Measurements from ENCODE around the gene ATP5MK. TPM values are rescaled to one million over a fixed set of nuclear protein-coding genes. Genes with fewer than 3 reads are reported as not detected.
A peak's percentile ranks its signal among the peaks of the same experiment; 100 is the strongest.
"Not testable (repeated sequence)": the region's sequence is repeated elsewhere in the genome, so short reads cannot be mapped to it uniquely, and the experiment has no call there.

ATP5MK gene
- total RNA-seq, 1 experiment from 2014 or later = 694 TPM

DNA sequence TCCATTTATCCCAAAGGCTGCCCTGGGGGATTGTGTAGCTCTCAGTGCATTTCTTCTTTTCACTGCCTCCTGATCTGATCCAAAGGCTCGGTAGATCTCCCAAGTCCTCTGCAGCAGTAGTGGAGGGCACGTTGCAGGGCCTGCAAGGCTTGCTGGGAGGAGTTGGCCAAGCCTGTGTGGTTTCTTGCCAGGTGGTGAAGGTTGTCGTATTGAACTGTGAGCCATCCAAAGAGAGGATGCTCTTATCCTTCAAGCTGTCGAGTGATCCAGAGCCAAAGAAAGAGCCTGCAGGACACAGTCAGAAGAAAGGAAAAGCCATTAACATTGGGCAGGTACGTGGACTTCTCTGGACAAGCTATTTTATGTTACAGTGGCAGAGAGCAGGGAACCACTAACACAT, 21.3 kb upstream of the ATP5MK start:
- TF ChIP-seq, protein P1, sequence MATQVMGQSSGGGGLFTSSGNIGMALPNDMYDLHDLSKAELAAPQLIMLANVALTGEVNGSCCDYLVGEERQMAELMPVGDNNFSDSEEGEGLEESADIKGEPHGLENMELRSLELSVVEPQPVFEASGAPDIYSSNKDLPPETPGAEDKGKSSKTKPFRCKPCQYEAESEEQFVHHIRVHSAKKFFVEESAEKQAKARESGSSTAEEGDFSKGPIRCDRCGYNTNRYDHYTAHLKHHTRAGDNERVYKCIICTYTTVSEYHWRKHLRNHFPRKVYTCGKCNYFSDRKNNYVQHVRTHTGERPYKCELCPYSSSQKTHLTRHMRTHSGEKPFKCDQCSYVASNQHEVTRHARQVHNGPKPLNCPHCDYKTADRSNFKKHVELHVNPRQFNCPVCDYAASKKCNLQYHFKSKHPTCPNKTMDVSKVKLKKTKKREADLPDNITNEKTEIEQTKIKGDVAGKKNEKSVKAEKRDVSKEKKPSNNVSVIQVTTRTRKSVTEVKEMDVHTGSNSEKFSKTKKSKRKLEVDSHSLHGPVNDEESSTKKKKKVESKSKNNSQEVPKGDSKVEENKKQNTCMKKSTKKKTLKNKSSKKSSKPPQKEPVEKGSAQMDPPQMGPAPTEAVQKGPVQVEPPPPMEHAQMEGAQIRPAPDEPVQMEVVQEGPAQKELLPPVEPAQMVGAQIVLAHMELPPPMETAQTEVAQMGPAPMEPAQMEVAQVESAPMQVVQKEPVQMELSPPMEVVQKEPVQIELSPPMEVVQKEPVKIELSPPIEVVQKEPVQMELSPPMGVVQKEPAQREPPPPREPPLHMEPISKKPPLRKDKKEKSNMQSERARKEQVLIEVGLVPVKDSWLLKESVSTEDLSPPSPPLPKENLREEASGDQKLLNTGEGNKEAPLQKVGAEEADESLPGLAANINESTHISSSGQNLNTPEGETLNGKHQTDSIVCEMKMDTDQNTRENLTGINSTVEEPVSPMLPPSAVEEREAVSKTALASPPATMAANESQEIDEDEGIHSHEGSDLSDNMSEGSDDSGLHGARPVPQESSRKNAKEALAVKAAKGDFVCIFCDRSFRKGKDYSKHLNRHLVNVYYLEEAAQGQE (IDR thresholded peaks at IDR 0.05; ENCODE audit: insufficient read depth in 1 of 2, low read depth in 2 of 2, low read length in 1 of 2) = no peak
- TF ChIP-seq, protein P2, sequence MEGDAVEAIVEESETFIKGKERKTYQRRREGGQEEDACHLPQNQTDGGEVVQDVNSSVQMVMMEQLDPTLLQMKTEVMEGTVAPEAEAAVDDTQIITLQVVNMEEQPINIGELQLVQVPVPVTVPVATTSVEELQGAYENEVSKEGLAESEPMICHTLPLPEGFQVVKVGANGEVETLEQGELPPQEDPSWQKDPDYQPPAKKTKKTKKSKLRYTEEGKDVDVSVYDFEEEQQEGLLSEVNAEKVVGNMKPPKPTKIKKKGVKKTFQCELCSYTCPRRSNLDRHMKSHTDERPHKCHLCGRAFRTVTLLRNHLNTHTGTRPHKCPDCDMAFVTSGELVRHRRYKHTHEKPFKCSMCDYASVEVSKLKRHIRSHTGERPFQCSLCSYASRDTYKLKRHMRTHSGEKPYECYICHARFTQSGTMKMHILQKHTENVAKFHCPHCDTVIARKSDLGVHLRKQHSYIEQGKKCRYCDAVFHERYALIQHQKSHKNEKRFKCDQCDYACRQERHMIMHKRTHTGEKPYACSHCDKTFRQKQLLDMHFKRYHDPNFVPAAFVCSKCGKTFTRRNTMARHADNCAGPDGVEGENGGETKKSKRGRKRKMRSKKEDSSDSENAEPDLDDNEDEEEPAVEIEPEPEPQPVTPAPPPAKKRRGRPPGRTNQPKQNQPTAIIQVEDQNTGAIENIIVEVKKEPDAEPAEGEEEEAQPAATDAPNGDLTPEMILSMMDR (IDR thresholded peaks at IDR 0.05) = no peak
- TF ChIP-seq POLR2AphosphoS5 (IDR thresholded peaks at IDR 0.05; ENCODE audit: low read depth, low read length) = no peak
- no peak for TF ChIP-seq SIN3A (IDR thresholded peaks at IDR 0.05; ENCODE audit: borderline replicate concordance, insufficient read depth, low read depth, low read length)
- TF ChIP-seq TCF7L2 (IDR thresholded peaks at IDR 0.05; ENCODE audit: low read depth, low read length) = no peak
- peaks cover 70% of the 10 kb centered on the region for H3K36me3 ChIP-seq (ENCODE audit: control insufficient read depth, insufficient read depth, low read length)
- no peak overlapping the region for H3K27ac ChIP-seq (ENCODE audit: low read length)
- ATAC-seq = no peak
- POLR2A ChIA-PET = no interaction called here
- DNase-seq (ENCODE audit: low read depth, low spot score) = no peak
- H3K4me1 ChIP-seq (ENCODE audit: control insufficient read depth, insufficient read depth, low read length) = no peaks in the 10 kb centered on the region
- in situ Hi-C loops (cut with HindIII; ENCODE audit: low pct_unique_long_range_greater_than_20kb, low sequenced_read_pairs) = no loop called here
- intact Hi-C loops (cut with micrococcal nuclease; ENCODE audit: unreplicated experiment) = loop anchor here (2.0 kb wide), 1 partner anchor 67 kb away; no protein-coding TSS in a partner anchor
- CTCF ChIA-PET = interaction anchor here (0.7 kb wide), 1 partner anchor 14 kb away, joined by 3 read pairs; no protein-coding TSS in a partner anchor
- BruUV-seq (replicated peaks) = no TSS peak
- H3K27me3 ChIP-seq (ENCODE audit: control insufficient read depth, insufficient read depth, low read length) = no peaks in the 10 kb centered on the region
- H3K4me3 ChIP-seq (ENCODE audit: low read depth in 2 of 2, low read length in 2 of 2) = no peak overlapping the region
- H3K9me3 ChIP-seq (ENCODE audit: control insufficient read depth, insufficient read depth, low read depth, low read length) = no peaks in the 10 kb centered on the region

DNA sequence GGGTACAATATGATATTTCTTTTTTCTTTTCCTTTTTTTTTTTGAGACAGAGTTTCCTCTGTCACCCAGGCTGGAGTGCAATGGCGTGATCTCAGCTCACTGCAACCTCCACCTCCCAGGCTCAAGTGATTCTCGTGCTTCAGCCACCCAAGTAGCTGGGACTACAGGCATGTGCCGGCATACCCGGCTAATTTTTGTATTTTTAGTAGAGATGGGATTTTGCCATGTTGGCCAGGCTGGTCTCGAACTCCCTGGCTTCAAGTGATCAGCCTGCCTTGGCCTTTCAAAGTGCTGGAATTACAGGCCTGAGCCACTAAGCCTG, 20.8 kb upstream of the ATP5MK start:
- H3K4me3 ChIP-seq (ENCODE audit: low read depth in 2 of 2, low read length in 2 of 2); H3K4me1 ChIP-seq (ENCODE audit: control insufficient read depth, insufficient read depth, low read length); POLR2A ChIA-PET; H3K27ac ChIP-seq (ENCODE audit: low read length); BruUV-seq (replicated peaks); DNase-seq (ENCODE audit: low read depth, low spot score); H3K9me3 ChIP-seq (ENCODE audit: control insufficient read depth, insufficient read depth, low read depth, low read length); ATAC-seq; in situ Hi-C loops (cut with HindIII; ENCODE audit: low pct_unique_long_range_greater_than_20kb, low sequenced_read_pairs); H3K27me3 ChIP-seq (ENCODE audit: control insufficient read depth, insufficient read depth, low read length): not testable (repeated sequence)
- intact Hi-C loops (cut with micrococcal nuclease; ENCODE audit: unreplicated experiment) = loop anchor here (2.0 kb wide), 1 partner anchor 68 kb away; no protein-coding TSS in a partner anchor
- CTCF ChIA-PET = interaction anchor here (0.7 kb wide), 1 partner anchor 13 kb away, joined by 3 read pairs; no protein-coding TSS in a partner anchor
- peaks cover 67% of the 10 kb centered on the region for H3K36me3 ChIP-seq (ENCODE audit: control insufficient read depth, insufficient read depth, low read length)

DNA sequence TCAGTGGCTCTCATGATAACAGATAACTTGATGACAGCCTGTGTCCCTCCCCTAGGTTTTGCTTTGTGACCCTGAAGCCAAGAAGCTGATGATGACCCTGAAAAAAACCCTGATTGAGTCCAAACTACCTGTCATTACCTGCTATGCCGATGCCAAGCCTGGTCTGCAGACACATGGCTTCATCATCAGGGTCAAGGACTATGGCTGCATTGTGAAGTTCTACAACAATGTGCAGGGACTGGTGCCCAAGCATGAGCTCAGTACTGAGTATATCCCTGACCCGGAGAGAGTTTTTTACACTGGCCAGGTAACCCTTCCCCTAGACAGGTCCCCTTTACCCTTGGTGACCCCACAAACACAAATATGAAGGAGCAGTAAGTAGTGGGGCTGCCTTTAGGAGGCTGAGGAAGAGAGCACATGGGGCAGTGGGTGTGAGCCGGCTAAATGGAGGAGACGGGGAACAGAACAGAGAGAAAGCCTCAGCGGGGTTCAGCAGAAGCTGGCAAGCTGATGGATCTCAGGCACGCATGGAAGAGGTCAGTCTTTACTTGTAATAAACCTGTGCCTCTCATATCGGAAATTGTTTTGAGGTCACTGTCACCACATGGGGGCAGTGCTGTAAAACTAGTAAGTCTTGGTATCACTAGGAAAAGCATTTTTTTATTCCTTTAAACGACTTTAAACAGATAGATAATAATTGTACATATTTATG, 20.3 kb upstream of the ATP5MK start:
- Histone ChIP-seq H3K27ac (ENCODE audit: low read length) (no peak overlapping the region), H3K4me1 (ENCODE audit: control insufficient read depth, insufficient read depth, low read length) (no peaks in the 10 kb centered on the region), H3K27me3 (ENCODE audit: control insufficient read depth, insufficient read depth, low read length) (no peaks in the 10 kb centered on the region), H3K9me3 (ENCODE audit: control insufficient read depth, insufficient read depth, low read depth, low read length) (no peaks in the 10 kb centered on the region), H3K36me3 (ENCODE audit: control insufficient read depth, insufficient read depth, low read length) (peaks cover 68% of the 10 kb centered on the region), H3K4me3 (ENCODE audit: low read depth in 2 of 2, low read length in 2 of 2) (no peak overlapping the region)
- DNase-seq (ENCODE audit: low read depth, low spot score) = peak; percentile 25
- TF ChIP-seq TCF7L2 (IDR thresholded peaks at IDR 0.05; ENCODE audit: low read depth, low read length) = no peak
- TF ChIP-seq, protein P2 (IDR thresholded peaks at IDR 0.05) = peak; percentile 78; the same call in 1 of the 2 replicates
- no peak for TF ChIP-seq SIN3A (IDR thresholded peaks at IDR 0.05; ENCODE audit: borderline replicate concordance, insufficient read depth, low read depth, low read length)
- no peak for TF ChIP-seq POLR2AphosphoS5 (IDR thresholded peaks at IDR 0.05; ENCODE audit: low read depth, low read length)
- CTCF ChIA-PET = interaction anchor here (0.7 kb wide), 2 partner anchors 13 to 70 kb away, joined by 3 read pairs; no protein-coding TSS in a partner anchor
- in situ Hi-C loops (cut with HindIII; ENCODE audit: low pct_unique_long_range_greater_than_20kb, low sequenced_read_pairs) (no loop called here), intact Hi-C loops (cut with micrococcal nuclease; ENCODE audit: unreplicated experiment) (loop anchor here (2.0 kb wide), 1 partner anchor 68 kb away; no protein-coding TSS in a partner anchor)
- POLR2A ChIA-PET = no interaction called here
- BruUV-seq (replicated peaks) = no TSS peak
- ATAC-seq = peak; percentile 60; the same call in 1 of the 2 replicates

Measured in Panc1 (cell line).